IPS DF 6.9 (cell line): ENCODE data around the gene SLC50A1.

Experiments
- DNase-seq: peaks from one replicate; pipeline ENCODE4 v3.0.0-alpha.2; 2013; ENCODE audit warnings: low read depth, low spot score
- H3K27ac ChIP-seq: one replicate; pipeline ENCODE4 v1.5.1; 2013; ENCODE audit warnings: low read length, control low read depth
- H3K27me3 ChIP-seq: 2 replicates; pipeline ENCODE4 v1.6.1; 2013; ENCODE audit warnings: mild to moderate bottlenecking, low read length; ENCODE audit not compliant: control insufficient read depth, insufficient read depth
- H3K36me3 ChIP-seq: 2 replicates; pipeline ENCODE4 v1.6.1; 2013; ENCODE audit warnings: low read length; ENCODE audit not compliant: control insufficient read depth, insufficient read depth
- H3K4me1 ChIP-seq: 2 replicates; pipeline ENCODE4 v1.6.1; 2013; ENCODE audit warnings: low read length; ENCODE audit not compliant: control insufficient read depth, insufficient read depth
- H3K4me3 ChIP-seq: 2 replicates; pipeline ENCODE4 v1.5.1; 2013; ENCODE audit warnings: mild to moderate bottlenecking, low read length
- H3K9me3 ChIP-seq: 2 replicates; pipeline ENCODE4 v1.6.1; 2013; ENCODE audit warnings: low read length, inconsistent platforms; ENCODE audit not compliant: control insufficient read depth, insufficient read depth
- WGBS: extraction: QIAGEN DNeasy Blood & Tissue Kit; methylation state at CpG from one replicate; pipeline ENCODE4 v1.1.7; 2013; ENCODE audit warnings: mixed read lengths, missing lambda C conversion rate; ENCODE audit not compliant: insufficient read length, insufficient coverage; 5-methylcytosine and 5-hydroxymethylcytosine counted together

Gene SLC50A1, protein sequence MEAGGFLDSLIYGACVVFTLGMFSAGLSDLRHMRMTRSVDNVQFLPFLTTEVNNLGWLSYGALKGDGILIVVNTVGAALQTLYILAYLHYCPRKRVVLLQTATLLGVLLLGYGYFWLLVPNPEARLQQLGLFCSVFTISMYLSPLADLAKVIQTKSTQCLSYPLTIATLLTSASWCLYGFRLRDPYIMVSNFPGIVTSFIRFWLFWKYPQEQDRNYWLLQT

GRCh38 chr1:155135415-155136028, at the start of gene SLC50A1:
TSS of gene SLC50A1 (plus strand) at chr1:155135852. CDS start at chr1:155135912, 60 bp downstream.
- DNase-seq, result peak; percentile 87
- WGBS, result no CpG with 5 or more reads among the region's 52 CpGs
- Histone ChIP-seq H3K27ac (peak within 1 kb of the TSS; percentile 8), H3K36me3 (no peaks in the 10 kb centered on the region), H3K4me3 (peak within 1 kb of the TSS; percentile 76), H3K4me1 (peaks cover 3% of the 10 kb centered on the region; the same call in 1 of the 2 replicates), H3K9me3 (no peaks in the 10 kb centered on the region), H3K27me3 (no peaks in the 10 kb centered on the region)

DNA sequence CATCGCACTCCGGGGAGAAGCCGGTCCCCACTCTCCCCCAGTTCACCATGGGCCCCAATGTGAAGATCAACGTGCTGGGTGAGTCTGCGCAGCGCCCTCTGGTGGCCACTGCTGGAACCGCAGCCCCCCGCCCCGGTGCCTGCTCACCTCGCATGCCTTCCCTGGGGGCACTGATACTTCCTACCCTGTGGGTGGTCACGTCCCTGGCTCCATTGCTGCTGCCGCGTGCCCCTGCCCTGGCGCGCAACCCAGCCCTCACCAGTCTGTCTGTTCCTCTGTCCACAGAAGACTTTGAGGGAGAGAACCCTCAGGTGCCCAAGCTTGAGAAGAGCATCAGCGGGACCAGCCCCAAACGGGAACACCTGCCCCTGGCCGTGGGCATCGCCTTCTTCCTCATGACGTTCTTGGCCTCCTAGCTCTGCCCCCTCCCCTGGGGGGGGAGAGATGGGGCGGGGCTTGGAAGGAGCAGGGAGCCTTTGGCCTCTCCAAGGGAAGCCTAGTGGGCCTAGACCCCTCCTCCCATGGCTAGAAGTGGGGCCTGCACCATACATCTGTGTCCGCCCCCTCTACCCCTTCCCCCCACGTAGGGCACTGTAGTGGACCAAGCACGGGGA, 49.4 kb upstream of the SLC50A1 start:
- Histone ChIP-seq H3K27ac (no peak overlapping the region), H3K9me3 (no peaks in the 10 kb centered on the region)
- WGBS, result no CpG with 5 or more reads among the region's 24 CpGs

GRCh38 chr1:155086856-155087535, 48.7 kb upstream of the SLC50A1 start:
- DNase-seq, result no peak
- no peaks in the 10 kb centered on the region for H3K36me3 ChIP-seq
- H3K27me3 ChIP-seq, result peaks cover 19% of the 10 kb centered on the region
- H3K4me1 ChIP-seq, result peaks cover 12% of the 10 kb centered on the region; the same call in 1 of the 2 replicates
- no peak overlapping the region for H3K4me3 ChIP-seq
- no peaks in the 10 kb centered on the region for H3K9me3 ChIP-seq
- H3K27ac ChIP-seq, result no peak overlapping the region
- no CpG with 5 or more reads among the region's 8 CpGs for WGBS

More for the DNA sequence above, 49.4 kb upstream of the SLC50A1 start:
- peaks cover 25% of the 10 kb centered on the region for H3K27me3 ChIP-seq
- DNase-seq, result no peak
- no peaks in the 10 kb centered on the region for H3K36me3 ChIP-seq
- H3K4me3 ChIP-seq, result peak overlapping the region; percentile 72; the same call in 1 of the 2 replicates
- H3K4me1 ChIP-seq, result peaks cover 8% of the 10 kb centered on the region; the same call in 1 of the 2 replicates

GRCh38 chr1:155091071-155092051, 44.3 kb upstream of the SLC50A1 start:
- no CpG with 5 or more reads among the region's 29 CpGs for WGBS
- Histone ChIP-seq H3K36me3 (no peaks in the 10 kb centered on the region), H3K4me1 (peaks cover 8% of the 10 kb centered on the region; the same call in 1 of the 2 replicates), H3K4me3 (no peak overlapping the region), H3K9me3 (no peaks in the 10 kb centered on the region), H3K27ac (no peak overlapping the region), H3K27me3 (no peaks in the 10 kb centered on the region)
- DNase-seq, result peak; percentile 82

DNA sequence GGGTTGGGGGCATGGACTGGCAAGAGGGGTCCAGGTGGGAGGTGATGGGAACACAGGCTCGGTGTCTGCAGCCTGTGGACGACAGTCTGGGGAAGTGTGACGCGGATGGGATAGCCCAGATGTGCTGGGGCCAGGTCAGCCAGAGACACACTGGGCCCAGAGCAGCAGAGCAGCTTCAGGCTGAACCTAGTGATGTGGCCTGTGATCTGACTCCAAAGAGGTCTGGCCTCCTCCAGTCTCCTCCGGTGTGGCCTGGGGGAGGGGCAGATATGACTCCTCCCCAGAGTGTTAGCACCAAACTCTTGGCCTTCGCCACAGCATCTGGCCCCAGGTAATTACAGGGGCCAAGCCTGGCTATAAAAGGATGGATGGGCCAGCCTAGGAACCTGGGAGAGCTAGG, 43.5 kb upstream of the SLC50A1 start:
- Histone ChIP-seq H3K4me1 (peaks cover 8% of the 10 kb centered on the region; the same call in 1 of the 2 replicates), H3K27me3 (no peaks in the 10 kb centered on the region), H3K4me3 (no peak overlapping the region), H3K27ac (no peak overlapping the region), H3K36me3 (no peaks in the 10 kb centered on the region), H3K9me3 (no peaks in the 10 kb centered on the region)
- WGBS, result no CpG with 5 or more reads among the region's 6 CpGs
- DNase-seq, result no peak

DNA sequence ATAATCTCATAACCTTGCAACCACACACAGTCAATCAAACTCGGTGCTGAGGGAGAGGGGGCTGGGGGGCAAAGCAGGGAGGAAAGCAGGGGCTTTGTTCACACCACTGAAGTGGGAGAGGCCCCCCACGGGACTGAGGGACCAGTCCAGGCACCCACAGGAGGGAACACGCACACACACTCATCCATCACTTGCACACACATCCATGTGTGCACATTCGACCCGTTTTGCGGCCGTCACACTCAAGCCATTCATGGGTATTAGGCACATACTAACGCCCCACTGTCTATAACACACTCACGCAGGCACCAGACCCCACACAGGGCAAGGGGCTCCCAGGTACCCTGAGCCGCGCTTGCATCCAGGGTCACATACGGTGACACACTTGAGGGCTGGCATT, 43.0 kb upstream of the SLC50A1 start:
- no peak for DNase-seq
- Histone ChIP-seq H3K9me3 (no peaks in the 10 kb centered on the region), H3K27me3 (no peaks in the 10 kb centered on the region), H3K36me3 (no peaks in the 10 kb centered on the region), H3K4me1 (peaks cover 8% of the 10 kb centered on the region; the same call in 1 of the 2 replicates), H3K4me3 (no peak overlapping the region), H3K27ac (no peak overlapping the region)
- WGBS, result no CpG with 5 or more reads among the region's 12 CpGs

DNA sequence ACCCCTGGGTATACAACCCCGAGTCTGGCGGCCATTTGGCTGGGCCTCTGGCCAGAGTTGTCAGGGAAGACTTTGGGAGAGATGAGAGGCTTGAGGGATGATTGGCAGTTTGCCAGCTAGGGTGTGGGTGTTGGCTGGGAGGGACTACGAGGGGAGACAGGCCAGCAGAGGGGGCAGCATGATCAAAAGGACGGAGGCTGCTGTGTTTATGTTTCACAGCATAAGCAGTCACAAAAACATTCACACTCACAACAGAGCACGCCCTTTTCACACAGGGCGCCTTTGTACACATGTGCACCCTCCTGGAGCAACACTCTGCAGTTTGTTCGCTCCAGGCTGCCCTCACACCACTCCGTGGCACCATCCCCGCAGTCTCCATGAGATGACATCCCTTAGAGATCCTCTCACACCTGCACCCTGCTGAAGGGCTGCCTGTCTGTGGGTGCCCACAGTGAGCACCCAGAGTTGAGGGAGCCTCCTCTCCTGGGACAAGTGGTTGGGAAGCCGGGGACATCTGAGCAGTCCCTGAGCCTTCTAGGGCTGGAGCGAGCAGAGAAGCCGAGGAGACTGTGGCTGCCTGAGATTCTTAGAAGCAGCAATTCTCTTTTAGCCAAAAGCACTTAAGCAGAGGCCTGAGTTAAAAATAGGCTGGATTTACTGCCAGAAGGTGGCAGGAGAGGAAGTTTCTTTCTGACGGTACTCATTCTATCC, 41.6 kb upstream of the SLC50A1 start:
- H3K36me3 ChIP-seq, result no peaks in the 10 kb centered on the region
- no CpG with 5 or more reads among the region's 13 CpGs for WGBS
- DNase-seq, result no peak
- no peak overlapping the region for H3K27ac ChIP-seq
- H3K4me1 ChIP-seq, result peaks cover 8% of the 10 kb centered on the region; the same call in 1 of the 2 replicates
- H3K4me3 ChIP-seq, result no peak overlapping the region
- H3K9me3 ChIP-seq, result no peaks in the 10 kb centered on the region
- H3K27me3 ChIP-seq, result no peaks in the 10 kb centered on the region

GRCh38 chr1:155094622-155094948, 41.1 kb upstream of the SLC50A1 start:
- no peaks in the 10 kb centered on the region for H3K36me3 ChIP-seq
- H3K4me1 ChIP-seq, result peaks cover 8% of the 10 kb centered on the region; the same call in 1 of the 2 replicates
- no peak overlapping the region for H3K4me3 ChIP-seq
- no peak for DNase-seq
- no peaks in the 10 kb centered on the region for H3K9me3 ChIP-seq
- no CpG with 5 or more reads among the region's 2 CpGs for WGBS
- no peaks in the 10 kb centered on the region for H3K27me3 ChIP-seq
- no peak overlapping the region for H3K27ac ChIP-seq

GRCh38 chr1:155099331-155099730, 36.3 kb upstream of the SLC50A1 start:
- Histone ChIP-seq H3K4me1 (no peaks in the 10 kb centered on the region), H3K27me3 (no peaks in the 10 kb centered on the region), H3K4me3 (no peak overlapping the region), H3K36me3 (no peaks in the 10 kb centered on the region), H3K27ac (no peak overlapping the region), H3K9me3 (no peaks in the 10 kb centered on the region)
- WGBS, result no CpG with 5 or more reads among the region's 7 CpGs
- no peak for DNase-seq
